GM06990 (cell line): Measurements from ENCODE around the gene NCSTN.
A peak's percentile ranks its signal among the peaks of the same experiment; 100 is the strongest.

Experiments
- DNase-seq: peaks from one replicate; pipeline ENCODE4 v3.0.0-alpha.2; 2011; ENCODE audit not compliant: insufficient read length; ENCODE audit errors: extremely low read depth
- H3K27me3 ChIP-seq: replicated peaks from 2 replicates; pipeline ENCODE4 v1.6.0; 2011; ENCODE audit warnings: low read length; ENCODE audit not compliant: control insufficient read depth, insufficient read depth
- H3K36me3 ChIP-seq: 2 replicates; pipeline ENCODE4 v1.5.1; 2011; ENCODE audit warnings: low read length; ENCODE audit not compliant: control insufficient read depth, insufficient read depth
- H3K4me3 ChIP-seq: replicated peaks from 2 replicates; pipeline ENCODE4 v1.5.1; 2011; ENCODE audit warnings: low read depth, mild to moderate bottlenecking, control low read depth, low read length
- CTCF ChIP-seq: IDR thresholded peaks from 2 replicates; pipeline ENCODE4 v1.5.1; 2011; ENCODE audit warnings: low read length, control low read depth, mild to moderate bottlenecking, inconsistent platforms; ENCODE audit not compliant: insufficient read depth, poor library complexity, severe bottlenecking

Gene NCSTN

GRCh38 chr1:160340866-160341265 is 2.3 kb upstream of the NCSTN start:
- Histone ChIP-seq H3K4me3 (peak overlapping the region; percentile 96; the same call in 1 of the 2 replicates), H3K27me3 (no peaks in the 10 kb centered on the region), H3K36me3 (peaks cover 5% of the 10 kb centered on the region)
- DNase-seq: no peak
- no peak for TF ChIP-seq CTCF

GRCh38 chr1:160342526-160342925 is 657 bp upstream of the NCSTN start:
- Histone ChIP-seq H3K27me3 (no peaks in the 10 kb centered on the region), H3K4me3 (peak overlapping the region; percentile 96), H3K36me3 (peaks cover 5% of the 10 kb centered on the region)
- no peak for DNase-seq
- TF ChIP-seq CTCF: no peak

- no peaks in the 10 kb centered on the region for H3K27me3 ChIP-seq
- DNase-seq: no peak
- TF ChIP-seq CTCF: no peak
- H3K4me3 ChIP-seq: peak overlapping the region; percentile 96
- H3K36me3 ChIP-seq: peaks cover 6% of the 10 kb centered on the region
Measured at GRCh38 chr1:160344241-160344640, 1.1 kb downstream of the NCSTN start.

GRCh38 chr1:160344936-160345335 is 1.8 kb downstream of the NCSTN start:
- no peak for TF ChIP-seq CTCF
- DNase-seq: no peak
- Histone ChIP-seq H3K27me3 (no peaks in the 10 kb centered on the region), H3K4me3 (no peak overlapping the region), H3K36me3 (peaks cover 8% of the 10 kb centered on the region)

- Histone ChIP-seq H3K36me3 (peaks cover 18% of the 10 kb centered on the region), H3K27me3 (no peaks in the 10 kb centered on the region), H3K4me3 (no peak overlapping the region)
- DNase-seq: no peak
- no peak for TF ChIP-seq CTCF
Measured at GRCh38 chr1:160346463-160346862, 3.3 kb downstream of the NCSTN start.

- peak; percentile 38 for DNase-seq
- Histone ChIP-seq H3K36me3 (peaks cover 23% of the 10 kb centered on the region), H3K27me3 (no peaks in the 10 kb centered on the region), H3K4me3 (no peak overlapping the region)
- TF ChIP-seq CTCF: no peak
Measured at GRCh38 chr1:160346958-160347357, 3.8 kb downstream of the NCSTN start.
